HCEC 1CT (cell line): Measurements from ENCODE around the gene LAIR2.
"Not testable (repeated sequence)": the region's sequence is repeated elsewhere in the genome, so short reads cannot be mapped to it uniquely, and the experiment has no call there.

Experiments used
- DNase-seq: peaks from one replicate; pipeline ENCODE4 v3.0.0-alpha.2; 2017

The LAIR2 gene

DNA sequence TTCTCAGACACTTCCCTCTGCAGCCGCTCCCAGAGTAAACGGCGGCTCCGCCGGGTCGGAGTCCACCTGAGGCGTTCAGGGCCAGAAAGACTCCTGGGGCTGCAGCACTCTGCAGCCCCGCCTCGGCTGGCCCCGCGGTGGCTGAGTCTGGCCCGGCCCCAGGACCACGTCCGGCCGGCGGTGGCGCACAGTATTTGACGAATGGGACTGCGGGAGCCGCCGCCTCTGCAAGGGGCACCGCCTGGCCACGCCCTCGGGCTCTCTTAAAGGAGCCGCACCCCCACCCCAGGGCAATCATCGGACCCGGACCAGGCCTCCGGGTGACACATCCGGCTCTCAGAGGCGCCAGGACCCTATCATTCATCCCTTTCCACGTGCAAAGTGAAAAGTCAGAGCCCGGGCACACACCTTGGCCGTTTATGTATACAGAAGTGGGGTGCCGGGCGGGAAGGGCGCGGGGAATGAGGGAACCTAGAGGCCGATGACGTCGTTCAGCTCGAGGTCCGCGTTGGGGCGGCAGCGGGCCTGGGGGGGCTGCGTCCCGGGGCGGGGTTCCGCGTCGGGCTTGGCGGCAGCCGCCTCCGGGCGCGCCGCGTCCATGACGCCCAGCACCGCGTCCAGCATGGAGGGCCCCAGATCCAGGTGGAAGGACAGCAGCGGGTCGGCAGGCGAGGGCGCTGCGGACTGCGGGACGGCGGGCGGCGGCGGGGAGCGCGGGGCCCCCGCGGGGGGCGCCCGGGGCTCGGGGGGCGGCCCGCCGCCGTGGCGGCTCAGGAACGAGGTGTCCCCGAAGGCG is 37.8 kb upstream of the LAIR2 start:
- peak; percentile 89 for DNase-seq

DNA sequence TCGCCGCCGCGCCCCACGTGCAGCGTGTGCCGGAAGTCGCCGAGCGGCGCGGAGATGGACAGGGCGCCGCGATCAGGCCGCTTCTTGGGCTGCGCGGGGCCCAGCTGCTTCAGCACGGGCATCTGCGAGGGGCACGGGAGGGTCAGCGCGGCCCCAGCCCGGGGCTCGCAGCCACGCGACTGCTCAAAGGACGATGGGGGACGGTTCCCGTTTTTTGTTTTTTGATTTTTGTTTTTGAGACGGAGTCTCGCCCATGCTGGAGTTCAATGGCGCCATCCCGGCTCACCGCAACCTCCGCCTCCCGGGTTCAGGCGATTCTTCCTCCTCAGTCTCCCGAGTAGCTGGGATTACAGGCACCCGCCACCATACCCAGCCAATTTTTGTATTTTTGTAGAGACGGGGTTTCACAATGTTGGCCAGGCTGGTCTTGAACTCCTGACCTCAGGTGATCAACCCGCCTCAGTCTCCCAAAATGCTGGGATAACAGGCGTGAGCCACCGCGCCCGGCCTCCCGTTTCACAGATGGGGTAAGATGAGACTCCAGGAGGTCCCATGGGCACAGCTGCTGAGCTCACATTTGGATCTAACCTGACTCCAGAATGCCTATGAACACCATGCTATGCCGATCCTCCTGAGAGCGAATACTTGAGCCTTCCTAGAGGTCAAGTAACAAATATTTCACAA is 37.1 kb upstream of the LAIR2 start:
- no peak for DNase-seq

DNA sequence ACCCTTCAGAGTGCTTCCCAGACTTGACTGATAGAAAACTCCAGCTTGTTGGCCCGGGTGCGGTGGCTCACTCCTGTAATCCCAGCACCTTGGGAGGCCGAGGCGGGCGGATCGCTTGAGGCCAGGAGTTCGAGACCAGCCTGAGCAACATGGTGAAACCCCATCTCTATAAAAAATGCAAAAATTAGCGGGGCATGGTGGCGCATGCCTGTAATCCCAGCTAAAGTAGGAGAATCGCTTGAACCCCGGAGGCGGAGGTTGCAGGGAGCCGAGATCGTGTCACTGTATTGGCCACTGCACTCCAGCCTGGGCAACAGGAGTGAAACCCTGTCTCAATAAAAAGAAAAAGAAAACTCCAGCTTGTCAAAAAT is 36.5 kb upstream of the LAIR2 start:
- not testable (repeated sequence) for DNase-seq

DNA sequence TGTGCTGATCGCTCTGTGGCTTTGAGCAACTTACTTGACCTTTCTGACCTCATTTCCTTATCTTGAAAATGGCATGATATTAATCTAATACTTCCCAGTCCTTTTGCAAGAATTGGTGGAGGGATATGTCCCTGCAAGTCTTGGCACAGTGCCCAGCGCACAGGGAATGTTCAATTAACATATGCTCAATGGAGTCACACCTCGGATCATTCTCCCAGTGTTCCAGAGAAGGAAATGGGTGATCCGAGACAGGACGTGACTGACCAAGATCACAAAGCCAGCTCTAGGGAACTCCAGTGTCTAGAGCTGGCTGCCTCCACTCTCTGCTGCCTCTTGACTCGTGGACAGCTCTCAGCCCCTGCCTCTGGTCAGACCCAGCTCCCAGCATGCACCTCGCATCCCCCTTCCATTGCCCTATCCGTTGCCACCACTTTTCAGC is 33.1 kb upstream of the LAIR2 start:
- DNase-seq: no peak

DNA sequence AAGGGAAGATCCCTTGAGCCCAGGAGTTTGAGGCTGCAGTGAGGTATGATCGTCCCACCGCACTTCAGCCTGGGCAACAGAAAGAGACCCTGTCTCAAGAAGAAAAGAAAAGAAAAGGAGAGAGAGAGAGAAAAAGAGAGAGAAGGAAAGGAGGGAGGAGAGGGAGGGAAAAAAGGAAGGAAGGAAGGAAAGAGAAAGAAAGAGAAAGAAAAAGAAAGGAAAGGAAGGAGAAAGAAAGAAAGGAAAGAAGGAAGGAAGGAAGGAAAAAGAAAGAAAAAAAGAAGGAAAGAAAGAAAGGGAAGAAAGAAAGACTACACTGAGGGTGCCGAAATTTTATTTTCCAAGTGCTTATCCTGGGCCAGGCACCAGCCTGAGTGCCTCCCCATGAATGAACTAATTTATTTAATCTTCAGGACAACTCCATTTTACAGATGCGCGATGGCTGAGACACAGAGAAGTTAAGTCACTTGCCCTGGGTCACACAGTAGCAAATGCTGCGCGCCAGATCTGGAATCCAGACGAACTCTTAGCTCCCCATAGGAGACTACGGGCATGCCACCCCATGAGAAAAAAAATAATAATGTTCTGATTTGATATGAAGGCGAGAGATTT is 32.2 kb upstream of the LAIR2 start:
- no peak for DNase-seq

DNA sequence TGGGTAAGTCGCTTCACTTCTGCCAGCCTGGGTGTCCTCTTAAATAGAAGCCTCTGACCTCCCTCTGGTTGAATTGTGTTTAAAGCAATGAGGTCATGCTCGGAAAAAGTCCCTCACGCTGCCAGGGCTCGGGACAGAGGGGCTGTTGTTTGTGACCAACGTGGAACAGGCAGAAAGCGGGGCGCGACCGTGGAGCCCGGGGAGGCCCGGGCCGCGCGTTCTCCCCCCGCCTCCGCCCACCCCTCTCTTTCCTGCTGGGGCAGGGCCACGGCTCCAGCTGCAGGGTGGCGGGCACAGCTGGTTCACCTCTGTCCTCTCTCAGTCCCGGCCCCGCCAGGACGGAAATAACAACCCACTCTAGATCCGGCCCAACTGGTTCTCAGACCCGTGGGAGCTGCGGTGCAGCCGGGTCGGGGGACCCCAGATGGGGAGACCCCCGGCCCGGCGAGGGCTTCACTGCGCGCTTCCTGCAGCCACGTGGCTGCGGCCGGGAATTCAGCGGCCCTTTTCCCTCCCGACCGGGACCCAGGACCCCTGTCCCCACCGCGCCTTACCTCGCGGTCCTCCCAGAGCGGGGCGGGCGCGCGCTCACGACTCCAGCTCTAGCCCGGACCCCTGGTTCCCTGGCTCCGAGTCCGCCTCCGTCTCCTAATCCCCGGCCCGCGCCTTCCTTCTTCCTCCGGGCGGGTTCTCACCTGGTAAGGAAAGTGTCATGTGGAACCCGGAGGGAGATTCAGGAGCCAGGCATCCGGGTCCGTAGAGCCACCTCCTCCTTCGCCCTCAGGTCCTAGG is 31.4 kb upstream of the LAIR2 start:
- DNase-seq: no peak

DNA sequence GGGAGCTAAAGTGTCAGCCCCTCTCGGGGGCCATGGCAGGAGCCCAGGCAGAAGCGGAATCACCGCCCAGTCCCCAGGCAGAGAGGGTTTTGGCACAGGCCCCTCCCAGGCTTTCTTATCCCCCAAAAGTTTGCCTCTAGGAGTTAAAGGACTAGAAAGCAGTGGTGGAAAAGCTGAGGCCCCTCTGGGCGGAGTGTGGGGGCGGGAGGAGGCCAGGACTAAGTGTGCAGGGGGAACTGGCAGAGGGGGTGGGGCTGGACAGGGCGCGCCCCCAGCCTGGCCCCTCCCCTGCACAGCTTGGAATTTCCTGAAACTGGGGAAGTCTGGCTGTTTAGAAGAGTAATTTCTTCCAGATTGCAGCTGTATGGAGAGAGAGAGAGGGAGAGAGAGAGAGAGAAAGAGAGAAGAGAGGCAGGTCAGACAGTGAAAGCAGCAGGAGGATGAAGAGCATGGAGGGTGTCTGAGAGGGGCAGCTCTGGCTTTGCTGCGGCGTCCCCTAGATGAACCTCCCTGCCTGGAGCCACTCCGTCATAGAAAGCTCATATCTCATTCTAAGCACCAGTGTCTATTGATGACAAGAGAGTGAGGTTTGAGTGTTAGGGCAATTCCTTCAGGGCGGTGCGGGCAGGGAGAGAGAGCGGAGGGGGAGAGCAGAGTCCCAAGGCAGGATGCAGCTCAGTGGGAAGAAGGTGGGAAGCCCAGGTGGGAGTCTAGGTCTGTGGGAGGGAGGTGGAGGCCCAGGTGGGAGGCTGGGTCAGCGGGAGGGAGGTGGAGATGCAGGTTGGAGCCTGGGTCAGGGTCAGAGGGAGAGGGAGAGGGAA is 29.4 kb upstream of the LAIR2 start, which contains the start of gene CDC42EP5:
CDC42EP5 (minus strand) TSS at position 226 of the 821 bp plus-strand sequence. CDS start 7,749 bp downstream, outside the sequence.
- peak; percentile 63 for DNase-seq

DNA sequence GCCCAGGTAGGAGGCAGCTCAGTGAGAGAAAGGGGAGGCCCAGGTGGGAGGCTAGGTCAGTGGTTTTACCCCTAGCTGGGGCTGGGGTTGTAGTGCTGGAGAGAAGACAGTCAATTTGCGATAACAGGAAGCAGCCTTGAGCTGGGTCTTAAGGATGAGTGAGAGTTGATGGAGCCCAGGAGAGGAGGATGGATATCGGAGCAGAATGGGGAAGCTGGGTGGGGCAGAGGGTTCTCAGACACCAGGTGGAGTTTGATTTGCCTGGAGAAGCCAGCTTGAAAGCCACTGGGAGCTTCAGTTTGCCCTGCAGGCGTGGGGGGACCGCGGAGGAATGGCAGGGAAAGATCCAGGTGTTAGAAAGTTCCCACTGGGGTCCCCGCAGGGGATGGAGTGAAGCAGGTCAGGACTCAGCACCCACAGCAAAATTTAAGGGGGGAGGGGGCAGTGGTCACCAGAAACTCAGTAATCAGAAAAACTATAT is 28.7 kb upstream of the LAIR2 start:
- DNase-seq: no peak

DNA sequence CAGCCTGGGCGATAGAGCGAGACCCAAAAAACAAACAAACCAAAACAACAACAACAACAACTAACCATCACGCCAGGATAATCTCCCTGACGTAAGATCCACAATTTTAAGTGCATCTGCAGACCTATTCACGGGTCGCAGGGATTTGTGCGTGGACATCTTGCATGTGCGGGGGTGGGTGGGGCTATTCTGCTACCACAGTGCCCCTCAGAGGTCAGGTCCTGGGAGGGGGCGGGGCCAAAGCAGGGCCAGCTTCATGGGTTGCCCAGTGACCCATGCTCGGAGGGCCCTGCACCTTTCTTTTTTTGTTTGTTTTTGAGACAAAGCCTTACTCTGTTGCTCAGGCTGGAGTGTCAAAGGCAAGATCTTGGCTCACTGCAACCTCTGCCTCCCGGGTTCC is 26.9 kb upstream of the LAIR2 start:
- DNase-seq: no peak

DNA sequence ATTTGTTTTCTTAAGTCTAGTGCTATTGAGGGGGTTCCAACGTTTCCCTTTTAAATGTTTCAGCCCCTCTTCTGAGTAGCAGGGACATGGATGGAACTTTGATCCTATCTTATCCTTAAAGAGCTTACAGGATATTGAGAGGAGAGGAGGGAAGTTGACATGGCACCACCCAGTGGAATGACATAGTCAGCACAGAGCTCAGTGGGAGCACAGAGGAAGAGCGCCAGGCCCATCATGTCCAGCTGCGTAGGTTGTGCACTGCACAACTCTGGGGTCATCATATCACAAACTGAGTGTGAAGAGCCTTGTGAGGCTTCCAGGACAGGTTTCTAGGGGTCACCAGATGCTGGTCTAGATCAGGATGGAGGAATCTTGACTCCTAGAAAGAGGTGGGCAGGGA is 25.0 kb upstream of the LAIR2 start:
- no peak for DNase-seq

DNA sequence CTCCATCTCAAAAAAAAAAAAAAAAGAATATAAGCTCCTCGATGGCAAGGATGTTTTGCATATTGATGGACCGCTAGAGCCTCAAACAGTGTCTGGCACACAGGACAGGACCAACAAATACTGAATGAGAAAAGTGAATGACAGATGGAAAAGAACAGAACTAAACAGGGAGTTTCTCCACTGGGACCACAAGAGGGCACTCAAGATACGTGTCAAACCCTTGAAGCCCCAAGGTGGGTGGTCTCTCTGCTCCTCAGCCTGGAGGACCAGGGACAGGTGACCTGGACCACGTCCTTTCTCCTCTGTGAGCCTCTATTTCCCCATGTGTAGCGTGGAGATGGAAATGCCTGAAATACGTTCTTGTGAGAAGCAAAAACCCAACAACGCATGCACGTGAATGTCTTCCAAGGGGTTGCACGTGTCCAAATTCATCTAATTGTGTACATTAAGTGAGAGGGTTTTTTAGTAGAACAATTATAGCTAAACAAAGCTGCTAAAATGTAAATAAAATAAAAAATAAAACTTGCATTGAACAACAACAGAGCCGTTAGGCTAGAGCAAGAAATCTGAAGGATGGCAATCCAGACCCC is 23.9 kb upstream of the LAIR2 start:
- peak; percentile 23 for DNase-seq

DNA sequence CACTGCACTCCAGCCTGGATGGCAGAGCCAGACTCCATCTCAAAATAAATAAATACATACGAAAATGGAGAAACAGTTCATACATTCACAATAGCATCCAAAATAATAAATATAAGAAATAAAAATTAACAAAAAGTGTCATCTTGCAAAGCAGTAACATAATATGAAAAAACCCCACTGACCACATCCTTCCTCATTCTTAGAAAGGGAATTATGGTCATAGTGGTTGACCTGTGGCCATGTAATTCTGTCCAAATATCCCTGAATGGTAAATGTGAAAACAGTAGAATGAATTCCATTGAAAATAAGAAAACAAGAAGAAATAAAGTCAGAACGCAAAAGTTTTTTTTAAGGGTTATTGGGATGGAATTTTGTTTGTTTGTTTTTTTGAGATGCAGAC is 22.6 kb upstream of the LAIR2 start:
- no peak for DNase-seq

DNA sequence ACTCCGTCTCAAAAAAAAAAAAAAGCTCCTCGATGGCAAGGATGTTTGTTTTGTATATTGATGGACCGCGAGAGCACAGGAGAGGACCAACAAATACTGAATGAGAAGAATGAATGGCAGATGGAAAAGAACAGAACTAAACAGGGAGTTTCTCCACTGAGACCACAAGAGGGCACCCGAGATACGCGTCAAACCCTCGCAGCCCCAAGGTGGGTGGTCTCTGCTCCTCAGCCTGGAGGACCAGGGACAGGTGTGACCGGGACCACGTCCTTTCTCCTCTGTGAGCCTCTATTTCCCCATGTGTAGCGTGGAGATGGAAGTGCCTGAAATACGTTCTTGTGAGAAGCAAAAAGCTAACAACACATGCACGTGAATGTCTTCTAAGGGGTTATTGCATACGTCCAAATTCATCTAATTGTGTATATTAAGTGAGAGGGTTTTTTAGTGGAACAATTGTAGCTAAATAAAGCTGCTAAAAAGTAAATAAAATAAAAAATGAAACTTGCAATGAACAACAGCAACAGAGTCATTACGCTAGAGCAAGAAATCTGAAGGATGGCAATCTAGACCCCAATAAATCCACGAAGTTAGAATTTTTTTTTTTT is 21.2 kb upstream of the LAIR2 start:
- peak; percentile 42 for DNase-seq

DNA sequence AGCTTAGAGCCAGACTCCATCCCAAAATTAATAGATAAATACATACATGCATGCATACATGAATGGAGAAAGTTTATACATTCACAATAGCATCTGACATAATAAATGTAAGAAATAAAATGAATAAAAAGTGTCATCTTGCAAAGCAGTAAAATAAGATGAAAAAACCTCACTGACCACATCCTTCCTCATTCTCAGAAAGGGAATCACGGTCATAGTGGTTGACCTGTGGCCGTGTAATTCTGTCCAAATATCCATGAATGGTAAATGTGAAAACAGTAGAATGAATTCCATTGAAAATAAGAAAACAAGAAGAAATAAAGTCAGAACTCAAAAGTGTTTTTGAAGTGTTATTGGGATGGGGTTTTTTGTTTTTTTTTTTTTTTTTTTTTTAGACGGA is 19.7 kb upstream of the LAIR2 start:
- no peak for DNase-seq

DNA sequence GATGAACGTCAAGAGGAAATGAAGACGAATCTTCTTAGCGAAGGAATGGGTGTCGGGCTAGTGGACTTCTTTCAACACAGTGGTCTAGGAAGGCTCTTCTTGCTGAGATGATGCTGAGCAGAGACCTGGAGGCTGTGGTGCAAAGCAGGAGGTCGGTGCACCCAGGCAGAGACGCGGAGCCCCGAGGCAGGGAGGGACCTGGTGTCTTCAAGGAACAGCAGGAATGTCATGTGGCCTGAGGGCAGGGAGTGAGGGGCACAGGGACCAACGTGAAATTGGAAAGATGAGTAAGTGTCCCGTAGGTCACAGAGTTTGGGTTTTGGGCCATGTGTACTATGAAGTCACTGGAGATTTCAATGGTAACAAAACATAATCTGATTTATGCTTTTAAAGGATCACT is 18.2 kb upstream of the LAIR2 start:
- DNase-seq: no peak

DNA sequence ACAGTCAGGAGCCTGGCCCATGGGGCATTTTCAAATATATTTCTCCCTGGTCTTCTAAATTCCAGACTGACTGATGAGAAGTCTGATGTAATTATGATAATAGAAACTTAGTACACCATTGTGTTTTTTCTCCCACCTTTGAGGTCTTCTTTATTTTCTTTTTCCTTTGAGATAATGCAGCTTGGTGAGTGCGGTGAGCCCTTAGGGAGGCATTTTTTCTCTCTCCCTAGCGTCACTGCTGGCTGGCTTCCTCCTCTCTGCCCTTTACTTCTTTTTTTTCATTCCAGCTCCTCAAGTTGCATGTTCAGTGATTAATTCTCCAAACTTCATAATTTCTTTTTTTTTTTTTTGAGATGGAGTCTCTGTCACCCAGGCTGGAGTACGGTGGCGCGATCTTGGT is 16.8 kb upstream of the LAIR2 start:
- no peak for DNase-seq

DNA sequence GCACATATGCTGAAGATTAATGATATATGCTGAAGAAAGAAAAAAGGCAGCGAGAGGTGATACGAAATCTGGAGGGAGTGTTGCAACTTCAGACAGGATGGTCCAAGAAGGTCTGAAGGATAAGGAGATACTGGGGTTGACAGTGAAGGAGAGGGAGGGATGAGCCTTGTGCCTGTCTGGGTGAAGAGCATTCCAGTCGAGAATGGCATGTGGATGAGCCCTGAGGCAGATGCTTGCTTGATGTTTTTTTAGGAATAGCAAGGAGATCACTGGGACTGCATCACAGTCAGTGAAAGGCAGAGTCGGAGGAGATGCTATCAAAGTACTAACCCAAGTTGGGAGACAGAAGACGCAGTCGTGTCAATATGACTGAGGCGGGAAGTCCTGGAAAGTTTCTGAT is 13.3 kb upstream of the LAIR2 start:
- no peak for DNase-seq

DNA sequence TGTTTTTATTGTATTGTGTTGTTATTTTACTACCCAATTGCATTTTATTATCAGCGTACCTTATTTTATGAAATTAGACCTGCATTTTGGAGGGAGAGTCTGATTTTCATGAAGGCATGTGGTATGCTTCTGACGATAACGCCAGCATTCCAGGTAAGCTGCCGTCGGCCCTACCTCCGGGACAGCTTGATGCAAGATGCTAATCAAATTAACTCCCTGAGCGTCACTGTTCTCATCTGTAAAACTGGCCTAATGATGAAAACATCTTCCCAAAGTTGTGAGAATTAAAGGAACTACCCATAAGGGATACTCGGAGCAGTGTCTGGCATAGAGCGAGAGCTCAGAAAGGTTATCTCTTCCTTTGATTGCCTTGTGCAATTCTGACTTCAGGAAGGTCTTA is 12.9 kb upstream of the LAIR2 start:
- DNase-seq: no peak

DNA sequence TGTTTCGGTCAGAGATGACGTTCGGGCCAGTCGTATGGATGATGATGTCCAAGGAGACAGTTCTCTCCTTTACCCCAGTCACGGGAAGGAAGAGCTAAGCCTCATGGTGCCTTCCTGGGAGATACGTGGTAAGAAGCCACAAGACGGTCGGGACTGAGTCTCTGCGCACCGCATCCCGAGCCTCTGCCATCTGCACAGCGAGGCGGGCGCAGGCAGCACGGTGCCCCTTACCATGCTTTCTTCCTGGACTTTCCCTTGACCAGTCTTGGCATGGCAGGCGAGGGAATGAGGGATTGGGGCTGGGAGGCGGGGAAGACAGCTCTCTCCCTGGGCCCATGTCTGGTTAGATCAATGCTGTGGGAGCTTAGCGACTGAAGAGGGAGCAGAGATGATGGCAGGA is 10.1 kb upstream of the LAIR2 start:
- DNase-seq: no peak

DNA sequence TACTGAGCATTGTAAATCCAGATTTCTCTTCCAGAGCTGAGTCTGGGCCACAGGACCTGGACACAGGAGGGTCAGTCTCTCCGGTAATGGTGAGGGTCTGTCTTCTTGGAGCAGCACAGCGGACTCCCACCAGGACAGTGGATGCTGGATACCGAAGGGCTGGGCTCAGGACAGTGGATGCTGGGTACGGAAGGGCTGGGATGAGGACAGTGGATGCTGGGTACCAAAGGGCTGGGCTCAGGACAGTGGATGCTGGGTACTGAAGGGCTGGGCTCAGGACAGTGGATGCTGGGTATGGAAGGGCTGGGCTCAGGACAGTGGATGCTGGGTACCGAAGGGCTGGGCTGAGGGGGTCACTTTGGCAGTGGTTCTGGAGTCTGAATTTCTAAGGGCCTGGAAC is 9.6 kb upstream of the LAIR2 start:
- DNase-seq: not testable (repeated sequence)

DNA sequence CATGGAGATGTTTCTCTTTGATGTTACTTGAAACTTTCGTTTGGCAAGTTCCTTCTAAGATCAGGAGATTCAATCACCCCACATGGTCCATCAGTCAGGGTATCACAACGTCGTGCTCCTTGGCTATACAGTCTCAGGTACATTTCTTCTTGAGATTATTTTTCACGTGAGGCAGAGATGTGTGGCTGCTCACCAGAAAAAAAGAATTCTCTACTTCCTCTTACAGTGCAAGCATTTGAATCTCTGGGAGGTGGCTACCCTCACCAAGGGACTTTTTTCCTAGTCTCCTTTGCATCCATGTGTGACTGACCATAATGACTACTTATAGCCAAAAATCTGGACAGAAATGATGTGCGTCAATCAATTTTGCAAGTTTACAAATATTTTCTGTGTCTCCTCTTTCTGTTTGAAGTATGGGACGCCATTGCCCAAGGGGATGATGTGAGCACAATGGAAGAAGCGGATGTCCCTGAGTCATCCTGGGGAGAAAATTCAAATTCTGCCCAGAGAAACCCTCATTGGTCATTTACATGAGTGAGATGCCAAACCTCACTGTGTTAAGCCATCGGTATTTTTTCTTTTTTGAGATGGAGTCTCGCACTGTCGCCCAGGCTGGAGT is 8.6 kb upstream of the LAIR2 start:
- no peak for DNase-seq
